Peyer's patch (tissue), 4 donors: ENCODE measurements around the gene GM2A.

Source experiments
- POLR2A ChIP-seq, 2 donors: fragments of 450-650 bp; IDR thresholded peaks; one replicate each; pipeline ENCODE4 v1.5.1; 2017; ENCODE audit warnings: antibody characterized with exemption in 2 of 2, mild to moderate bottlenecking in 2 of 2, moderate library complexity in 2 of 2
- TF ChIP-seq, protein P1 (sequence below), 6 experiments: fragments of 450-650 bp in 4 of 6; fragments of 200-600 bp in 2 of 6; sonication (generic) in 1 of 6; IDR thresholded peaks; one replicate each; pipeline ENCODE4 v1.5.1; 2017 to 2019; ENCODE audit warnings: antibody characterized with exemption in 6 of 6, mild to moderate bottlenecking in 3 of 6, moderate library complexity in 1 of 6

- TF ChIP-seq, protein P1, sequence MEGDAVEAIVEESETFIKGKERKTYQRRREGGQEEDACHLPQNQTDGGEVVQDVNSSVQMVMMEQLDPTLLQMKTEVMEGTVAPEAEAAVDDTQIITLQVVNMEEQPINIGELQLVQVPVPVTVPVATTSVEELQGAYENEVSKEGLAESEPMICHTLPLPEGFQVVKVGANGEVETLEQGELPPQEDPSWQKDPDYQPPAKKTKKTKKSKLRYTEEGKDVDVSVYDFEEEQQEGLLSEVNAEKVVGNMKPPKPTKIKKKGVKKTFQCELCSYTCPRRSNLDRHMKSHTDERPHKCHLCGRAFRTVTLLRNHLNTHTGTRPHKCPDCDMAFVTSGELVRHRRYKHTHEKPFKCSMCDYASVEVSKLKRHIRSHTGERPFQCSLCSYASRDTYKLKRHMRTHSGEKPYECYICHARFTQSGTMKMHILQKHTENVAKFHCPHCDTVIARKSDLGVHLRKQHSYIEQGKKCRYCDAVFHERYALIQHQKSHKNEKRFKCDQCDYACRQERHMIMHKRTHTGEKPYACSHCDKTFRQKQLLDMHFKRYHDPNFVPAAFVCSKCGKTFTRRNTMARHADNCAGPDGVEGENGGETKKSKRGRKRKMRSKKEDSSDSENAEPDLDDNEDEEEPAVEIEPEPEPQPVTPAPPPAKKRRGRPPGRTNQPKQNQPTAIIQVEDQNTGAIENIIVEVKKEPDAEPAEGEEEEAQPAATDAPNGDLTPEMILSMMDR (IDR thresholded peaks at IDR 0.05): no peak
- no peak for TF ChIP-seq POLR2A (IDR thresholded peaks at IDR 0.05)
Observed at GRCh38 chr5:151236888-151237287, 16.1 kb upstream of the GM2A start.
